Gastrocnemius medialis (tissue), 4 donors: ENCODE measurements around the gene IFIT1B.

ENCODE experiments used
- CTCF ChIP-seq, 5 experiments: fragments of 450-650 bp in 3 of 5; fragments of 200-600 bp in 2 of 5; sonication (generic) in 2 of 5; IDR thresholded peaks in 4 of 5; conservative IDR thresholded peaks in 1 of 5; 1 replicate in 4 of 5; 2 replicates in 1 of 5; pipeline ENCODE4 v1.5.1; 2016 to 2019; ENCODE audit warnings: antibody characterized with exemption in 5 of 5, mild to moderate bottlenecking in 3 of 5, moderate library complexity in 3 of 5
- POLR2A ChIP-seq, 2 donors: fragments of 450-650 bp; IDR thresholded peaks; one replicate each; pipeline ENCODE4 v1.6.1; 2017; ENCODE audit warnings: antibody characterized with exemption in 2 of 2, mild to moderate bottlenecking in 2 of 2, moderate library complexity in 2 of 2

GRCh38 chr10:89384474-89385340, 6.9 kb downstream of the IFIT1B start:
- TF ChIP-seq POLR2A (IDR thresholded peaks at IDR 0.05) (no peak), CTCF (IDR thresholded peaks at IDR 0.05 in 4 of 5, conservative IDR thresholded peaks at IDR 0.05 in 1 of 5) (no peak)
